Astrocyte (in vitro differentiated cells and primary cell): ENCODE results near the gene POR. TPM values are rescaled to one million over a fixed set of nuclear protein-coding genes. Genes with fewer than 3 reads are reported as not detected.
A peak's percentile ranks its signal among the peaks of the same experiment; 100 is the strongest.

Source experiments
- DNase-seq: peaks from one replicate; pipeline ENCODE4 v3.0.0-alpha.2; 2010; ENCODE audit warnings: low read depth
- FAIRE-seq: peaks from 2 replicates; lab custom pipeline; 2011; peaks lifted over from hg19 to GRCh38; lab: Jason Lieb, UNC
- H2AFZ ChIP-seq: 2 replicates; pipeline ENCODE4 v1.6.0; 2012; ENCODE audit warnings: low read depth, low read length, inconsistent platforms
- H3K27ac ChIP-seq: 2 replicates; pipeline ENCODE4 v1.5.1; 2011; ENCODE audit warnings: low read depth, low read length, inconsistent platforms
- H3K27me3 ChIP-seq: 2 replicates; pipeline ENCODE4 v1.6.0; 2011; ENCODE audit warnings: low read length, inconsistent platforms; ENCODE audit not compliant: insufficient read depth
- H3K36me3 ChIP-seq: 2 replicates; pipeline ENCODE4 v1.5.1; 2011; ENCODE audit warnings: low read length, inconsistent platforms; ENCODE audit not compliant: insufficient read depth
- H3K4me1 ChIP-seq: 2 replicates; pipeline ENCODE4 v1.5.1; 2011; ENCODE audit warnings: low read length, inconsistent platforms; ENCODE audit not compliant: insufficient read depth
- H3K4me2 ChIP-seq: 2 replicates; pipeline ENCODE4 v1.6.0; 2012; ENCODE audit warnings: low read length, inconsistent platforms
- H3K4me3 ChIP-seq: 2 replicates; pipeline ENCODE4 v1.5.1; 2011; ENCODE audit warnings: low read depth, mild to moderate bottlenecking, low read length, inconsistent platforms; ENCODE audit not compliant: insufficient read depth
- H3K79me2 ChIP-seq: 2 replicates; pipeline ENCODE4 v1.6.0; 2012; ENCODE audit warnings: mild to moderate bottlenecking, low read length, inconsistent platforms; ENCODE audit not compliant: insufficient read depth
- H3K9ac ChIP-seq: 2 replicates; pipeline ENCODE4 v1.6.0; 2012; ENCODE audit warnings: mild to moderate bottlenecking, low read length, inconsistent platforms
- H3K9me3 ChIP-seq: 2 replicates; pipeline ENCODE4 v1.5.1; 2012; ENCODE audit warnings: low read depth, mild to moderate bottlenecking, low read length, inconsistent platforms; ENCODE audit not compliant: insufficient read depth
- H4K20me1 ChIP-seq: 2 replicates; pipeline ENCODE4 v1.6.0; 2012; ENCODE audit warnings: low read length, inconsistent platforms; ENCODE audit not compliant: insufficient read depth
- H3K27ac Mint-ChIP-seq: one replicate; pipeline ENCODE4 v1.8.0; 2021; ENCODE audit warnings: mild to moderate bottlenecking, mixed read lengths; ENCODE audit not compliant: unreplicated experiment
- H3K27me3 Mint-ChIP-seq: one replicate; pipeline ENCODE4 v1.8.0; 2021; ENCODE audit warnings: low read depth, mixed read lengths; ENCODE audit not compliant: unreplicated experiment
- H3K36me3 Mint-ChIP-seq: one replicate; pipeline ENCODE4 v1.8.0; 2021; ENCODE audit warnings: low read depth, mixed read lengths; ENCODE audit not compliant: unreplicated experiment
- H3K4me1 Mint-ChIP-seq: one replicate; pipeline ENCODE4 v1.8.0; 2021; ENCODE audit warnings: low read depth, mixed read lengths; ENCODE audit not compliant: unreplicated experiment
- H3K4me3 Mint-ChIP-seq: one replicate; pipeline ENCODE4 v1.8.0; 2021; ENCODE audit warnings: mild to moderate bottlenecking, moderate library complexity, mixed read lengths; ENCODE audit not compliant: unreplicated experiment
- H3K9me3 Mint-ChIP-seq: one replicate; pipeline ENCODE4 v1.8.0; 2021; ENCODE audit warnings: mild to moderate bottlenecking, mixed read lengths; ENCODE audit not compliant: unreplicated experiment
- CTCF ChIP-seq: IDR thresholded peaks from 2 replicates; pipeline ENCODE4 v1.5.1; 2011; ENCODE audit warnings: low read depth, mild to moderate bottlenecking, inconsistent platforms, low read length, moderate library complexity; ENCODE audit not compliant: insufficient read depth
- EZH2 ChIP-seq: IDR thresholded peaks from 2 replicates; pipeline ENCODE4 v1.6.1; 2012; ENCODE audit warnings: mild to moderate bottlenecking, low read length, inconsistent platforms; ENCODE audit not compliant: insufficient read depth
- total RNA-seq: library from RNA; stranded (reverse); gene quantifications from 2 replicates; pipeline ENCODE4 v1.2.1, GENCODE V29; 2021

Gene POR
- total RNA-seq, 1 donor from 2014 or later = 73.6 TPM

GRCh38 chr7:75900617-75901315, 14.2 kb upstream of the POR start:
- FAIRE-seq = no peak
- no peaks in the 10 kb centered on the region for H4K20me1 ChIP-seq
- Mint-ChIP-seq H3K27ac (no peak overlapping the region), H3K27me3 (peaks cover 5% of the 10 kb centered on the region), H3K4me3 (no peak overlapping the region), H3K9me3 (no peaks in the 10 kb centered on the region), H3K36me3 (no peaks in the 10 kb centered on the region), H3K4me1 (peaks cover 1% of the 10 kb centered on the region)
- no peak overlapping the region for H3K27ac ChIP-seq
- H3K27me3 ChIP-seq = no peaks in the 10 kb centered on the region
- no peak for DNase-seq
- no peak overlapping the region for H3K9ac ChIP-seq
- H3K79me2 ChIP-seq = no peaks in the 10 kb centered on the region
- H3K36me3 ChIP-seq = no peaks in the 10 kb centered on the region
- H3K9me3 ChIP-seq = no peaks in the 10 kb centered on the region
- no peak overlapping the region for H3K4me2 ChIP-seq
- no peak overlapping the region for H2AFZ ChIP-seq
- H3K4me3 ChIP-seq = no peak overlapping the region
- no peaks in the 10 kb centered on the region for H3K4me1 ChIP-seq
- TF ChIP-seq CTCF (no peak), EZH2 (no peak)

GRCh38 chr7:75905785-75906604, 9.0 kb upstream of the POR start:
- Histone ChIP-seq H3K36me3 (no peaks in the 10 kb centered on the region), H2AFZ (no peak overlapping the region), H3K9me3 (no peaks in the 10 kb centered on the region), H3K4me1 (no peaks in the 10 kb centered on the region), H4K20me1 (no peaks in the 10 kb centered on the region), H3K4me3 (no peak overlapping the region), H3K4me2 (no peak overlapping the region), H3K9ac (no peak overlapping the region), H3K79me2 (no peaks in the 10 kb centered on the region), H3K27me3 (no peaks in the 10 kb centered on the region), H3K27ac (no peak overlapping the region)
- DNase-seq (peak; percentile 42), FAIRE-seq (no peak)
- H3K36me3 Mint-ChIP-seq = no peaks in the 10 kb centered on the region
- peaks cover 6% of the 10 kb centered on the region for H3K4me1 Mint-ChIP-seq
- peaks cover 8% of the 10 kb centered on the region for H3K27me3 Mint-ChIP-seq
- no peak for TF ChIP-seq EZH2
- no peak for TF ChIP-seq CTCF
- H3K4me3 Mint-ChIP-seq = no peak overlapping the region
- no peak overlapping the region for H3K27ac Mint-ChIP-seq
- no peaks in the 10 kb centered on the region for H3K9me3 Mint-ChIP-seq
